Activated CD8-positive, alpha-beta memory T cell treated with anti-CD3 and anti-CD28 coated beads for 1 hour (primary cell): ENCODE results near the gene ZSCAN30.

Source experiments
- DNase-seq, 2 donors: peaks; one replicate each; pipeline ENCODE4 v3.0.0-alpha.2; 2020; ENCODE audit warnings: low read depth in 1 of 2; ENCODE audit errors: extremely low read depth in 1 of 2

Gene ZSCAN30

GRCh38 chr18:35290094-35290735 lies at the start of gene ZSCAN30:
ZSCAN30 (minus strand) TSS chr18:35290229; CDS start chr18:35264352, 25,877 bp downstream.
- DNase-seq: peak; percentile 88 to 94

- DNase-seq: no peak
These were observed 47.3 kb upstream of the ZSCAN30 start for GRCh38 chr18:35337286-35337685.

- DNase-seq: no peak
These were observed 45.8 kb upstream of the ZSCAN30 start for GRCh38 chr18:35335866-35336265.

GRCh38 chr18:35334821-35335220 lies 44.8 kb upstream of the ZSCAN30 start:
- DNase-seq: no peak

- DNase-seq: no peak
These were observed 44.2 kb upstream of the ZSCAN30 start for GRCh38 chr18:35334212-35334611.

GRCh38 chr18:35331367-35332087 lies 41.5 kb upstream of the ZSCAN30 start:
- no peak for DNase-seq

- DNase-seq: no peak
These were observed 38.8 kb upstream of the ZSCAN30 start for GRCh38 chr18:35328868-35329267.

- DNase-seq: no peak
These were observed 36.8 kb upstream of the ZSCAN30 start for GRCh38 chr18:35326695-35327387.

GRCh38 chr18:35324926-35325655 lies 35.1 kb upstream of the ZSCAN30 start:
- DNase-seq: no peak

GRCh38 chr18:35322486-35323458 lies 32.7 kb upstream of the ZSCAN30 start:
- DNase-seq: no peak

- no peak for DNase-seq
These were observed 21.5 kb upstream of the ZSCAN30 start for GRCh38 chr18:35311496-35311895.

GRCh38 chr18:35306588-35307250 lies 16.7 kb upstream of the ZSCAN30 start:
- no peak for DNase-seq

- no peak for DNase-seq
These were observed 13.6 kb upstream of the ZSCAN30 start for GRCh38 chr18:35303610-35304009.

- DNase-seq: no peak
These were observed 6.0 kb upstream of the ZSCAN30 start for GRCh38 chr18:35296060-35296459.

- DNase-seq: no peak
These were observed 1.1 kb upstream of the ZSCAN30 start for GRCh38 chr18:35291166-35291565.

GRCh38 chr18:35289727-35290093 lies 319 bp downstream of the ZSCAN30 start:
- DNase-seq: peak in 1 of 2 donors; percentile 6

GRCh38 chr18:35289293-35289692 lies 736 bp downstream of the ZSCAN30 start:
- DNase-seq: no peak

GRCh38 chr18:35284841-35285240 lies 5.2 kb downstream of the ZSCAN30 start:
- DNase-seq: no peak

GRCh38 chr18:35283923-35284794 lies 5.9 kb downstream of the ZSCAN30 start:
- DNase-seq: no peak
